Coronary artery (tissue), 2 donors: ENCODE measurements around the gene OR7A5.

ENCODE experiments used
- DNase-seq: peaks from one replicate; pipeline ENCODE4 v3.0.0-alpha.2; 2017; ENCODE audit warnings: low spot score
- H3K27ac ChIP-seq, 2 donors: fragments of 200-600 bp; sonication (generic); one replicate each; pipeline ENCODE4 v1.5.1; 2016 to 2019
- H3K4me3 ChIP-seq: fragments of 200-600 bp; sonication (generic); 2 replicates; pipeline ENCODE4 v1.5.1; 2016; ENCODE audit warnings: mild to moderate bottlenecking, moderate library complexity
- TF ChIP-seq, protein P1 (sequence below): fragments of 200-600 bp; sonication (generic); IDR thresholded peaks from one replicate; pipeline ENCODE4 v1.5.1; 2019; ENCODE audit warnings: antibody characterized with exemption

The OR7A5 gene

DNA sequence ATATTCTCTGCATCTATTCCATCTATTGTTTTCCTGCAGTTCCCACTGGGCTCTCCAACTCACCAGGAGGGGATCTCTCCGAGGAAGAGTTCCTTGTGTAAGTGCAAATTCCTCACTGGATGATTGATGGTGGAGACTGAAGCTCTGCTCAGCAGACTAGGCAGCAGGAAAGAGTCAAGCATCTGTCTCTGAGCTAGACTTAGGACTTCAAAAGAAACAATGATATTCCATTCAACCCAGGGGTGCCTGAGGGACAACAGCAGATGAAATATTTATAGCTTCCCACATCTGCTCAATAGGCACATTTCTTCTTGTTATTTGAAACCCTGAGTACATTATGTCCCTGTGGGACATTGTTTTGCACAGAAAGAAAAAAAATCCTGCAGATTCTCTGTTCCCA, at the start of gene OR7A5, which contains the start of gene OR7C1:
Gene OR7A5, minus strand, starts transcription at position 175 of the 400 bp plus-strand sequence. CDS start 6,944 bp downstream, outside the sequence.
Gene OR7C1, minus strand, starts transcription at position 175 of the 400 bp plus-strand sequence. CDS start 35,049 bp downstream, outside the sequence.
- no peak for DNase-seq
- no peak within 1 kb of the TSS for H3K27ac ChIP-seq
- TF ChIP-seq, protein P1, sequence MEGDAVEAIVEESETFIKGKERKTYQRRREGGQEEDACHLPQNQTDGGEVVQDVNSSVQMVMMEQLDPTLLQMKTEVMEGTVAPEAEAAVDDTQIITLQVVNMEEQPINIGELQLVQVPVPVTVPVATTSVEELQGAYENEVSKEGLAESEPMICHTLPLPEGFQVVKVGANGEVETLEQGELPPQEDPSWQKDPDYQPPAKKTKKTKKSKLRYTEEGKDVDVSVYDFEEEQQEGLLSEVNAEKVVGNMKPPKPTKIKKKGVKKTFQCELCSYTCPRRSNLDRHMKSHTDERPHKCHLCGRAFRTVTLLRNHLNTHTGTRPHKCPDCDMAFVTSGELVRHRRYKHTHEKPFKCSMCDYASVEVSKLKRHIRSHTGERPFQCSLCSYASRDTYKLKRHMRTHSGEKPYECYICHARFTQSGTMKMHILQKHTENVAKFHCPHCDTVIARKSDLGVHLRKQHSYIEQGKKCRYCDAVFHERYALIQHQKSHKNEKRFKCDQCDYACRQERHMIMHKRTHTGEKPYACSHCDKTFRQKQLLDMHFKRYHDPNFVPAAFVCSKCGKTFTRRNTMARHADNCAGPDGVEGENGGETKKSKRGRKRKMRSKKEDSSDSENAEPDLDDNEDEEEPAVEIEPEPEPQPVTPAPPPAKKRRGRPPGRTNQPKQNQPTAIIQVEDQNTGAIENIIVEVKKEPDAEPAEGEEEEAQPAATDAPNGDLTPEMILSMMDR, result no peak
- H3K4me3 ChIP-seq, result no peak within 1 kb of the TSS

DNA sequence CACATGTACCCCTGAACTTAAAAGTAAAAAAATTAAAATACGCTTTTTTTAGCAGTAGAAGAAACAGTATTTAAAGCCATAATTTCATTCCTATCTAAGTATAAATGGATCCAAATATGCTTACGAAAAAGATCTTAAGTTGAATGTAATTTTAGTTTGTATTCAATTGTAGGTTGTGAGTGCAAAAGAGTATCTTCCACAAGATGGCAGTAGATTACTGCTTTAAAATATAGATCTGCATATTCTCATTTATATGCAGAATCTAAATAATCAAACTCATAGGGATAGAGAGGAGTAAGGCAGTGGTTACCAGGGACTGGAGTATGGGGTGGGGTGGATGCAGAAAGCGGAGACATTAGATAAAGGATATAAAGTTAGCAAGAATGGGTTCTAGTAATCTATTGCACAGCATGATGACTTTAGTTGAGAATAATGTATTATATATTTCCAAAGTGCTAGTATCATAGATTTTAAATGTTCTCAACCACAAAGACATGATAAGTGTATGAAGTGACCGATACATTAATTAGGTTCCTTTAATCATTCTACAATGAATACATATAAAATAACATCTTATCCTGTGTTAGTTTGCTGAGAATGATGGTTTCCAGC, 36.7 kb upstream of the OR7A5 start:
- no peak for DNase-seq
- H3K4me3 ChIP-seq, result no peak overlapping the region
- TF ChIP-seq, protein P1, result no peak
- H3K27ac ChIP-seq, result no peak overlapping the region

DNA sequence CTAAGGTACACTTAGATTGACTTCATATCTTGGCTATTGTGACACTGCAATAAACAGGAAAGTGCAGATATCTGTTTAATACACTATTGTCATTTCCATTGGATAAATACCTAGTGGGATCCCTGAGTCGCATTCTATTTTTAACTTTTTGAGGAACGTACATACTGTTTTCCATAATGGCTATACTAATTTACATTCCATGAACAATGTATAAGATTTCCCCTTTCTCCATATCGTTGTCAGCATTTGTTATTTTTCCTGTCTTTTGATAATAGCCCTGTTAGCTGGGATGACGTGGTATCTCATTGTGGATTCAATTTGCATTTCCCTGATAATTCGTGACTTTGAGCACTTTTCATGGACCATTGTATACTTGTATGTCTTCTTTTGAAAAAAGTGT, 33.5 kb upstream of the OR7A5 start:
- TF ChIP-seq, protein P1, result no peak
- no peak overlapping the region for H3K4me3 ChIP-seq

DNA sequence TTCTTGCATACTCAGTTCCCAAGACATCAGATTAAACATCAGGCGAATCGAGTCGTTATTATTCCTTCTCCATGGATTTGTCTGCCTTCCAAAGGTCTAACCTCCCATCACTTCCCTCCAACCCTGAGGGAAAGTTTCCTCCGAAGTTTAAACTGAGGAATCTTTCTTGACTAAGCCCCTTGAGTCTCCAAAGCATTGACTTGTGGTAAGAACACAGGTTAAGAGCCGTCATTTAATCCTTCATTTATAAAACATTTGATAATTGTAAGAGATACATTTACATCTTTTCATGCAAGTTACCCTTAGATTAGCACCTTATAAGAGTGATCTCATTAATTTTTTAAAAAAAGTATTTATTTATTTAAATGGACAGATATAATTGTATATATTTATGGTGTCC, 13.8 kb upstream of the OR7A5 start, which contains the start of gene OR7A10:
Gene OR7A10, minus strand, starts transcription at position 101 of the 400 bp plus-strand sequence. CDS start 7,045 bp downstream, outside the sequence.
- no peak for DNase-seq
- H3K27ac ChIP-seq, result no peak within 1 kb of the TSS
- H3K4me3 ChIP-seq, result no peak within 1 kb of the TSS
- TF ChIP-seq, protein P1, result no peak

More for the DNA sequence above, 33.5 kb upstream of the OR7A5 start:
- no peak overlapping the region for H3K27ac ChIP-seq
- no peak for DNase-seq

DNA sequence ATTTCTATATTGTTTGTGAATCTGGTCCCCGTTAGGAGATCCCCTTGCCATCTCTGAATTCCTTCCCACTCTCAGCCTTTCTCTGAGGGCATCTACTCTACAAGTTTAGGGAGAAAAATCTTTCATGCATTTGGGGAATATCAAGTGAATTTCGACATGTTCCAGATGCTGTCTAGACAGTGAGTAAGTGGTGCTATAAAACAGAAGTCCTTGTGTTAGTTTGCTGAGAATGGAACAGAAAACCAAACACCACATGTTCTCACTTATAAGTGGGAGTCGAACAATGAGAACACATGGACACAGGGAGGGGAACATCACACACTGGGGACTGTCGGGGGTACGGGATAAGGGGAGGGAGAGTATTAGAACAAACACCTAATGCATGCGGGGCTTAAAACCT, 8.6 kb upstream of the OR7A5 start:
- TF ChIP-seq, protein P1, result no peak
- no peak for DNase-seq
- no peak overlapping the region for H3K27ac ChIP-seq

DNA sequence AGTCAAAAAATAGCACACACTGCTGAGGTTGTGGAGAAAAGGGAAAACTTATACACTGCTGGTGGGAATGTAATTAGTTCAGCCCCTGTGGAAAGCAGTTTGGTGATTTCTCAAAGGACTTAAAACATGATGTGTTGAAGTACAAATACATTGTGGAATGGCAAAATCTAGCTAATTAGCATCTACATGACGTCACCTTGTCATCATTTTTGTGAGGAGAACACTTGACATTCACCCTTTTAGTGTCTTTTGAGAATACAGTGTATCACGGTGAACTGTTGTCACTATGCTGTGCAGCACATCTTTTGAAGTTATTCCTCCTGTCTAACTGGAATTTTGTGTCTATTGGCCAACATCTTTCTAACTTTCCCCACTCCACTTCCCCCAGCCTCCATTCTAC, 8.2 kb upstream of the OR7A5 start:
- no peak for DNase-seq
- H3K4me3 ChIP-seq, result no peak overlapping the region
- TF ChIP-seq, protein P1, result no peak
- no peak overlapping the region for H3K27ac ChIP-seq

More for the DNA sequence above, 8.6 kb upstream of the OR7A5 start:
- no peak overlapping the region for H3K4me3 ChIP-seq

DNA sequence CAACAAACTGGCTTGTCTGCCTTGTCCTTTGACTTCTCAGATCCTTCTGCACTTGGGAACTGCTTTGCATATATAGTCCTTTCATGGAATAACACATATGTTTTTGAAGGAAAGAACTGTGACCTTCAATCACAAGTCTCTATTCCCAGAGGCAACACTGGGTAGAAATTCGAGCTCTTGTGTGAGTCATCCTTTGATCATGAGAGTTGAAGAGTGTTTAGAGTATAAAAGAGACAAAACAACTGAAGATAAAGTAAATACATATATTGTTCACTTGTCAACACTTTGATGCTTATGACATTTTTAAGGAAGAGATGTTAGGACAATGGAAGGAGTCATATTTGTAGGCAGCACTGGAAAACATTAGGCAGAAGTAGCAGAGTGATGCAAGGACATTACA, 5.2 kb upstream of the OR7A5 start:
- Histone ChIP-seq H3K4me3 (no peak overlapping the region), H3K27ac (no peak overlapping the region)
- DNase-seq, result no peak
- TF ChIP-seq, protein P1, result no peak
